Transverse colon (tissue), 4 donors: ENCODE measurements around the gene TMC7. TPM values are rescaled to one million over a fixed set of nuclear protein-coding genes. Genes with fewer than 3 reads are reported as not detected.
"Not testable (repeated sequence)": the region's sequence is repeated elsewhere in the genome, so short reads cannot be mapped to it uniquely, and the experiment has no call there.

Experiments
- DNase-seq: peaks from one replicate; pipeline ENCODE4 v3.0.0-alpha.2; 2019
- H3K27ac ChIP-seq, 4 donors: fragments of 200-600 bp; sonication (generic); 2 replicates each; pipeline ENCODE4 v1.5.1; 2016 to 2018; ENCODE audit warnings: inconsistent platforms in 4 of 4
- H3K27me3 ChIP-seq: fragments of 200-600 bp; sonication (generic); 2 replicates; pipeline ENCODE4 v1.5.1; 2017; ENCODE audit warnings: inconsistent platforms
- H3K36me3 ChIP-seq, 4 donors: fragments of 200-600 bp; sonication (generic); 2 replicates each; pipeline ENCODE4 v1.5.1; 2017 to 2019; ENCODE audit warnings: inconsistent platforms in 4 of 4
- H3K4me1 ChIP-seq, 4 donors: fragments of 200-600 bp; sonication (generic); 2 replicates each; pipeline ENCODE4 v1.5.1; 2017 to 2020; ENCODE audit warnings: inconsistent platforms in 4 of 4
- H3K4me3 ChIP-seq, 4 donors: fragments of 200-600 bp; sonication (generic); 1 replicate in 1 of 4; 2 replicates in 3 of 4; pipeline versions ENCODE4 v1.5.1 to v1.6.1; 2017 to 2019; ENCODE audit warnings: inconsistent platforms in 4 of 4
- H3K9me3 ChIP-seq, 2 donors: fragments of 200-600 bp; sonication (generic); 2 replicates each; pipeline ENCODE4 v1.5.1; 2017 to 2019; ENCODE audit warnings: inconsistent platforms in 2 of 2
- CTCF ChIP-seq, 5 experiments: fragments of 200-600 bp in 3 of 5; fragments of 450-650 bp in 2 of 5; sonication (generic) in 3 of 5; IDR thresholded peaks; 1 replicate in 2 of 5; 2 replicates in 3 of 5; pipeline ENCODE4 v1.5.1; 2016 to 2017; ENCODE audit warnings: antibody characterized with exemption in 5 of 5, inconsistent platforms in 3 of 5, mild to moderate bottlenecking in 2 of 5, moderate library complexity in 1 of 5
- EP300 ChIP-seq: sonication (generic); formaldehyde crosslinking; IDR thresholded peaks from one replicate; pipeline ENCODE4 v1.6.1; 2017; ENCODE audit warnings: antibody characterized with exemption, low read depth
- POLR2A ChIP-seq: fragments of 450-650 bp; IDR thresholded peaks from one replicate; pipeline ENCODE4 v1.6.1; 2016; ENCODE audit warnings: antibody characterized with exemption, mild to moderate bottlenecking, moderate library complexity
- POLR2AphosphoS5 ChIP-seq, 3 donors: sonication (generic); formaldehyde crosslinking; IDR thresholded peaks; one replicate each; pipeline ENCODE4 v1.6.1; 2016; ENCODE audit warnings: antibody characterized with exemption in 3 of 3
- WGBS, 2 donors: methylation state at CpG; one replicate each; pipeline ENCODE4 v1.1.5; 2018; ENCODE audit warnings: low coverage in 1 of 2; 5-methylcytosine and 5-hydroxymethylcytosine counted together
- in situ Hi-C, 4 donors: fragments of 200-750 bp; cut with MboI; loops; one replicate each; pipeline versions ENCODE4 v1.15.0 to v1.15.1; 2017; ENCODE audit warnings: low sequenced_read_pairs in 3 of 4, low pct_ligation_motif_present in 1 of 4, low pct_unique_long_range_greater_than_20kb in 1 of 4
- intact Hi-C: fragments of 100-400 bp; cut with DNase I; formaldehyde crosslinking; loops from one replicate; pipeline ENCODE4 v1.15.1; 2023; ENCODE audit warnings: low total_unique reads
- total RNA-seq, 4 donors: library from RNA; depleted of rRNA; stranded (reverse); fragments of >200 nt; gene quantifications; one replicate each; pipeline ENCODE4 v1.1.0, GENCODE V29; 2016

Gene TMC7
- total RNA-seq, 4 donors from 2014 or later: 4.4 to 9.7 (median 6.2) TPM

DNA sequence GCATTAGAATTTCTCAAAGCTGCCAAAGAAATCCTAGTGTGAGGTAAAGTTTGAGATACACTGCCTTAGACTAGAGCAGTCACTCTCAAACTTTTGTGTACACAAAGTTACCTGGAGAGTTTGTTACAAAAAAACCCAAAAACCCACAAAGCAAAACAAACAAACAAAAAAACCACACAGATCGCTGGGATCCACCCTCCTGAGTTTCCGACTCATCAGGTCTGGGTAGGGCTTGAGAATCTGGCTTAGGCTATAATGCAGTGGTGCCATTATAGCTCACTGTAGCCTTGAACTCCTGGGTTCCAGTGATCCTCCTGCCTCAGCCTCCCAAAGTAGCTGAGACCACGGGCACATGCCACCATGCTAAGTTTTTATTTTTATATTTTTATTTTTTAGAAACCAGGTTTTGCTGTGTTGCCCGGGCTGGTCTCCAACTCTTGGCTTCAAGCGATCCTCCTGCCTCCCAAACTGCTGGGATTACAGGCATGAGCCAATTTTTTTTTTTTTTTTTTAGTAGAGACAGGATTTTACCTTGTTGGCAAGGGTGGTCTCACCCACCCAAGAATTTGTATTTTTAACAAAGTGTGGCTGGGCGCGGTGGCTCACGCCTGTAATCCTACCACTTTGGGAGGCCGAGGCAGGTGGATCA is 35.2 kb upstream of the TMC7 start:
- DNase-seq: no peak
- intact Hi-C loops: no loop called here
- no peak overlapping the region for H3K27ac ChIP-seq
- H3K36me3 ChIP-seq: no peaks in the 10 kb centered on the region
- TF ChIP-seq CTCF (IDR thresholded peaks at IDR 0.05) (no peak), POLR2AphosphoS5 (IDR thresholded peaks at IDR 0.05) (no peak), POLR2A (no peak), EP300 (no peak)
- in situ Hi-C loops: no loop called here
- H3K4me1 ChIP-seq: peaks cover 0 to 12% (median 0%) of the 10 kb centered on the region in 4 donors
- no peak overlapping the region for H3K4me3 ChIP-seq
- H3K27me3 ChIP-seq: no peaks in the 10 kb centered on the region
- no peaks in the 10 kb centered on the region for H3K9me3 ChIP-seq
- WGBS, 2 donors: 91 to 96% methylated on average over 3 to 9 of the region's 9 CpGs

- peaks cover 0 to 7% (median 0%) of the 10 kb centered on the region in 4 donors for H3K4me1 ChIP-seq
- no peaks in the 10 kb centered on the region for H3K9me3 ChIP-seq
- WGBS, 2 donors: 89 to 96% methylated on average over 6 to 11 of the region's 11 CpGs
- no peaks in the 10 kb centered on the region for H3K27me3 ChIP-seq
- TF ChIP-seq POLR2AphosphoS5 (IDR thresholded peaks at IDR 0.05) (no peak), POLR2A (no peak), CTCF (IDR thresholded peaks at IDR 0.05) (no peak), EP300 (no peak)
- no peak overlapping the region for H3K27ac ChIP-seq
- no peak for DNase-seq
- in situ Hi-C loops: loop anchor here in 2 of 4 donors (25.0 kb wide), 2 partner anchors 113 to 138 kb away; partner anchors contain the start of gene ARL6IP1 (in 1 of the 2)
- intact Hi-C loops: no loop called here
- no peak overlapping the region for H3K4me3 ChIP-seq
- no peaks in the 10 kb centered on the region for H3K36me3 ChIP-seq
Observed at GRCh38 chr16:18950469-18951185, 33.1 kb upstream of the TMC7 start.

- Histone ChIP-seq H3K27me3 (no peaks in the 10 kb centered on the region), H3K4me3 (no peak overlapping the region), H3K4me1 (no peaks in the 10 kb centered on the region), H3K9me3 (no peaks in the 10 kb centered on the region), H3K36me3 (no peaks in the 10 kb centered on the region), H3K27ac (no peak overlapping the region)
- no peak for DNase-seq
- in situ Hi-C loops (loop anchor here in 2 of 4 donors (25.0 kb wide), 2 partner anchors 116 to 141 kb away; partner anchors contain the start of gene ARL6IP1 (in 1 of the 2)), intact Hi-C loops (no loop called here)
- TF ChIP-seq EP300: no peak
- TF ChIP-seq POLR2AphosphoS5 (IDR thresholded peaks at IDR 0.05): no peak
- no peak for TF ChIP-seq POLR2A
- TF ChIP-seq CTCF (IDR thresholded peaks at IDR 0.05): no peak
Observed at GRCh38 chr16:18953547-18953946, 30.2 kb upstream of the TMC7 start.

- H3K4me3 ChIP-seq, H3K27ac ChIP-seq, H3K9me3 ChIP-seq, H3K36me3 ChIP-seq, H3K27me3 ChIP-seq, H3K4me1 ChIP-seq, intact Hi-C loops, DNase-seq: not testable (repeated sequence)
- 69% methylated on average over 21 of the region's 21 CpGs; no CpG with 5 or more reads in 1 of the 2 donors for WGBS, 2 donors
- in situ Hi-C loops: loop anchor here in 2 of 4 donors (25.0 kb wide), 2 partner anchors 119 to 144 kb away; partner anchors contain the start of gene ARL6IP1 (in 1 of the 2)
Observed at GRCh38 chr16:18955874-18956580, 27.7 kb upstream of the TMC7 start.

DNA sequence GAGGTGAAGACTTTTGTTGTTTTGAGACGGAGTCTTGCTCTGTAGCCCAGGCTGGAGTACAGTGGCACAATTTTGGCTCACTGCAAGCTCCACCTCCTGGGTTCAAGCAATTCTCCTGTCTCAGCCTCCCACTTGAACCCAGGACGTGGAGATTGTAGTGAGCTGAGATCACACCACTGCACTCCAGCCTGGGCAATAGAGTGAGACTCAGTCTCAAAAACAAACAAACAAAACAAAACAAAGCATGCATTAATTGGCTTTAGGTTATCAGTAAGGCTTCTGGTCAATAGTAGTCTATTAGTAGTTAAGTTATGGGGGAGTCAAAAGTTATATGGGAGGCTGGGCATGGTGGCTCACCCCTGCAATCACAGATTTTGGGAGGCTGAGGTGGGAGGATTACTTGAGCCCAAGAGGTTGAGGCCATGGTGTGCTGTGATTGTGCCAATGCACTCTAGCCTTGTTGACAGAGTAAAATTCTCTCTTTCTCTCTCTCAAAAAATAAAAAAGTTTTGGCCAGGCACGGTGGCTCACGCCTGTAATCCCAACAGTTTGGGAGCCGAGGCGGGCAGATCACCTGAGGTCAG is 27.0 kb upstream of the TMC7 start:
- H3K27me3 ChIP-seq, intact Hi-C loops, H3K36me3 ChIP-seq, H3K27ac ChIP-seq, H3K4me3 ChIP-seq, H3K9me3 ChIP-seq, H3K4me1 ChIP-seq, DNase-seq: not testable (repeated sequence)
- WGBS, 2 donors: 78% methylated on average over 6 of the region's 6 CpGs; no CpG with 5 or more reads in 1 of the 2 donors
- in situ Hi-C loops: loop anchor here in 2 of 4 donors (25.0 kb wide), 2 partner anchors 119 to 144 kb away; partner anchors contain the start of gene ARL6IP1 (in 1 of the 2)
